ENCODE measurements around the gene HS1BP3. TPM values are rescaled to one million over a fixed set of nuclear protein-coding genes. Genes with fewer than 3 reads are reported as not detected.

HS1BP3 gene
- total RNA-seq, 1 donor from 2014 or later = 16.5 TPM

- no peak overlapping the region for H3K4me3 Mint-ChIP-seq
Measured at GRCh38 chr2:20682167-20682920, 31.4 kb upstream of the HS1BP3 start.

GRCh38 chr2:20680744-20681375 is 30.0 kb upstream of the HS1BP3 start:
- no peak for DNase-seq (ENCODE audit: low spot score in 2 of 2, unreplicated experiment in 2 of 2)

More at GRCh38 chr2:20682167-20682920, 31.4 kb upstream of the HS1BP3 start:
- TF ChIP-seq CTCF (IDR thresholded peaks at IDR 0.05; ENCODE audit: unreplicated experiment) = peak; percentile 30
- DNase-seq (ENCODE audit: low spot score in 2 of 2, unreplicated experiment in 2 of 2) = no peak
- Mint-ChIP-seq H3K27me3 (ENCODE audit: low read depth) (no peaks in the 10 kb centered on the region), H3K4me1 (no peaks in the 10 kb centered on the region), H3K27ac (no peak overlapping the region), H3K36me3 (peaks cover 35% of the 10 kb centered on the region), H3K9me3 (no peaks in the 10 kb centered on the region)

GRCh38 chr2:20678780-20679179 is 27.9 kb upstream of the HS1BP3 start:
- Mint-ChIP-seq H3K4me3 (no peak overlapping the region), H3K27me3 (ENCODE audit: low read depth) (peaks cover 20% of the 10 kb centered on the region), H3K27ac (no peak overlapping the region), H3K36me3 (peaks cover 12% of the 10 kb centered on the region), H3K9me3 (no peaks in the 10 kb centered on the region), H3K4me1 (peaks cover 8% of the 10 kb centered on the region)
- no peak for DNase-seq (ENCODE audit: low spot score in 2 of 2, unreplicated experiment in 2 of 2)
- TF ChIP-seq CTCF (IDR thresholded peaks at IDR 0.05; ENCODE audit: unreplicated experiment) = no peak

More at GRCh38 chr2:20680744-20681375, 30.0 kb upstream of the HS1BP3 start:
- Mint-ChIP-seq H3K4me1 (no peaks in the 10 kb centered on the region), H3K36me3 (peaks cover 21% of the 10 kb centered on the region), H3K9me3 (no peaks in the 10 kb centered on the region), H3K27ac (no peak overlapping the region), H3K4me3 (no peak overlapping the region), H3K27me3 (ENCODE audit: low read depth) (no peaks in the 10 kb centered on the region)
- no peak for TF ChIP-seq CTCF (IDR thresholded peaks at IDR 0.05; ENCODE audit: unreplicated experiment)

GRCh38 chr2:20678086-20678395 is 27.1 kb upstream of the HS1BP3 start:
- H3K4me1 Mint-ChIP-seq = peaks cover 8% of the 10 kb centered on the region
- no peak overlapping the region for H3K4me3 Mint-ChIP-seq
- H3K27me3 Mint-ChIP-seq (ENCODE audit: low read depth) = peaks cover 28% of the 10 kb centered on the region
- no peak for TF ChIP-seq CTCF (IDR thresholded peaks at IDR 0.05; ENCODE audit: unreplicated experiment)
- no peaks in the 10 kb centered on the region for H3K9me3 Mint-ChIP-seq
- H3K36me3 Mint-ChIP-seq = peaks cover 12% of the 10 kb centered on the region
- H3K27ac Mint-ChIP-seq = no peak overlapping the region
- DNase-seq (ENCODE audit: low spot score in 2 of 2, unreplicated experiment in 2 of 2) = no peak

- TF ChIP-seq CTCF (IDR thresholded peaks at IDR 0.05; ENCODE audit: unreplicated experiment) = peak; percentile 22
- no peak overlapping the region for H3K27ac Mint-ChIP-seq
- peaks cover 33% of the 10 kb centered on the region for H3K27me3 Mint-ChIP-seq (ENCODE audit: low read depth)
- DNase-seq (ENCODE audit: low spot score in 2 of 2, unreplicated experiment in 2 of 2) = no peak
- H3K4me3 Mint-ChIP-seq = no peak overlapping the region
- H3K36me3 Mint-ChIP-seq = peaks cover 11% of the 10 kb centered on the region
- no peaks in the 10 kb centered on the region for H3K9me3 Mint-ChIP-seq
- peaks cover 8% of the 10 kb centered on the region for H3K4me1 Mint-ChIP-seq
Measured at GRCh38 chr2:20677301-20678085, 26.6 kb upstream of the HS1BP3 start.

Data from mesothelial cell of epicardium (in vitro differentiated cells).